ENCODE results near the gene CPT1C. TPM values are rescaled to one million over a fixed set of nuclear protein-coding genes. Genes with fewer than 3 reads are reported as not detected.

CPT1C gene
- total RNA-seq, 1 donor from 2014 or later, result 48.8 TPM

- H3K27me3 Mint-ChIP-seq (ENCODE audit: unreplicated experiment), result no peaks in the 10 kb centered on the region
- H3K4me3 Mint-ChIP-seq (ENCODE audit: unreplicated experiment), result peak overlapping the region; percentile 99
- H3K9me3 Mint-ChIP-seq (ENCODE audit: unreplicated experiment), result no peaks in the 10 kb centered on the region
- H3K4me1 Mint-ChIP-seq (ENCODE audit: unreplicated experiment), result peaks cover 38% of the 10 kb centered on the region
- H3K27ac Mint-ChIP-seq (ENCODE audit: unreplicated experiment), result peak overlapping the region; percentile 99
- H3K36me3 Mint-ChIP-seq (ENCODE audit: unreplicated experiment), result peaks cover 2% of the 10 kb centered on the region
- peak; percentile 91 for DNase-seq (ENCODE audit: extremely low spot score, unreplicated experiment)
- TF ChIP-seq CTCF (IDR thresholded peaks at IDR 0.05), result no peak
Measured at GRCh38 chr19:49676136-49676783, 14.7 kb upstream of the CPT1C start.

- DNase-seq (ENCODE audit: extremely low spot score, unreplicated experiment), result peak; percentile 100
- peak overlapping the region; percentile 99 for H3K27ac Mint-ChIP-seq (ENCODE audit: unreplicated experiment)
- peak overlapping the region; percentile 99 for H3K4me3 Mint-ChIP-seq (ENCODE audit: unreplicated experiment)
- H3K36me3 Mint-ChIP-seq (ENCODE audit: unreplicated experiment), result peaks cover 2% of the 10 kb centered on the region
- H3K27me3 Mint-ChIP-seq (ENCODE audit: unreplicated experiment), result no peaks in the 10 kb centered on the region
- no peaks in the 10 kb centered on the region for H3K9me3 Mint-ChIP-seq (ENCODE audit: unreplicated experiment)
- TF ChIP-seq CTCF (IDR thresholded peaks at IDR 0.05), result no peak
- H3K4me1 Mint-ChIP-seq (ENCODE audit: unreplicated experiment), result peaks cover 38% of the 10 kb centered on the region
Measured at GRCh38 chr19:49676784-49677230, 14.1 kb upstream of the CPT1C start.

- no peak for TF ChIP-seq CTCF (IDR thresholded peaks at IDR 0.05)
- H3K4me1 Mint-ChIP-seq (ENCODE audit: unreplicated experiment), result peaks cover 32% of the 10 kb centered on the region
- peaks cover under 1% of the 10 kb centered on the region for H3K36me3 Mint-ChIP-seq (ENCODE audit: unreplicated experiment)
- peak within 1 kb of the TSS; percentile 99 for H3K27ac Mint-ChIP-seq (ENCODE audit: unreplicated experiment)
- no peak for DNase-seq (ENCODE audit: extremely low spot score, unreplicated experiment)
- peak within 1 kb of the TSS; percentile 99 for H3K4me3 Mint-ChIP-seq (ENCODE audit: unreplicated experiment)
- no peaks in the 10 kb centered on the region for H3K9me3 Mint-ChIP-seq (ENCODE audit: unreplicated experiment)
- no peaks in the 10 kb centered on the region for H3K27me3 Mint-ChIP-seq (ENCODE audit: unreplicated experiment)
Measured at GRCh38 chr19:49677231-49677900, 13.6 kb upstream of the CPT1C start, which contains the start of gene PRMT1. Gene PRMT1 (plus strand): TSS chr19:49677271. CDS start chr19:49677281, 10 bp downstream.

- peak overlapping the region; percentile 83 for H3K27ac Mint-ChIP-seq (ENCODE audit: unreplicated experiment)
- peak overlapping the region; percentile 80 for H3K4me3 Mint-ChIP-seq (ENCODE audit: unreplicated experiment)
- peak; percentile 71 for TF ChIP-seq CTCF (IDR thresholded peaks at IDR 0.05)
- H3K9me3 Mint-ChIP-seq (ENCODE audit: unreplicated experiment), result no peaks in the 10 kb centered on the region
- H3K4me1 Mint-ChIP-seq (ENCODE audit: unreplicated experiment), result peaks cover 31% of the 10 kb centered on the region
- no peaks in the 10 kb centered on the region for H3K27me3 Mint-ChIP-seq (ENCODE audit: unreplicated experiment)
- peaks cover 3% of the 10 kb centered on the region for H3K36me3 Mint-ChIP-seq (ENCODE audit: unreplicated experiment)
- DNase-seq (ENCODE audit: extremely low spot score, unreplicated experiment), result peak; percentile 91
Measured at GRCh38 chr19:49677901-49678674, 12.8 kb upstream of the CPT1C start.
